ENCODE data around the gene HYAL2.

- TF ChIP-seq EP300 (conservative IDR thresholded peaks at IDR 0.05; ENCODE audit: poor library complexity, severe bottlenecking) (no peak), EZH2 (IDR thresholded peaks at IDR 0.05; ENCODE audit: borderline replicate concordance, insufficient read depth, low read length, poor library complexity, severe bottlenecking) (no peak), CTCF (IDR thresholded peaks at IDR 0.05; ENCODE audit: poor library complexity, severe bottlenecking) (no peak), SMC3 (conservative IDR thresholded peaks at IDR 0.05; ENCODE audit: poor library complexity) (no peak), POLR2AphosphoS5 (IDR thresholded peaks at IDR 0.05) (no peak), REST (IDR thresholded peaks at IDR 0.05; ENCODE audit: borderline replicate concordance) (no peak), TAF1 (IDR thresholded peaks at IDR 0.05; ENCODE audit: low read depth) (no peak)
These were observed 25.2 kb downstream of the HYAL2 start for GRCh38 chr3:50297384-50297775.

Data from neural cell (in vitro differentiated cells).